ENCODE data around the gene PRKN.
"Not testable (repeated sequence)": the region's sequence is repeated elsewhere in the genome, so short reads cannot be mapped to it uniquely, and the experiment has no call there.

Gene PRKN

GRCh38 chr6:162467679-162468078, 259.9 kb downstream of the PRKN start:
- no peak for DNase-seq (ENCODE audit: low read depth in 2 of 3, low spot score in 2 of 3)

DNA sequence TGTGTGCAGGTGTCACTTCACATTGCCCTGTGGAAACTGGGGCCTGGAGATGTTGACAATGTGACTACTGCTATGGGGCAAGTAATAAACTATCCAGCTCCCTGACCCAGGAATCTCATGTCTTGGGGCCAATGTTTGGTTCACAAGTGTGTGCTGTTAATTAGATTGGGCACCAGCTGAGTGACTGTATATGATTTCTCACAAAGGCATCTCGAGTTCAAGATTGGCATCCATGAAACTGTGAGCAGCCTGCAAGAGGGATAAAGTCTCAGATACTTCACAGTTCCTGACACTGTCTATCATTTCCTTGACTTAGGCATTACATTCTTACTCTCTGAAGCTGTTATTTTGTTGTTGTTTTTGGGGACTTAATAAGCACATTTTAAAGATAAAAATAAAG, 264.0 kb downstream of the PRKN start:
- no peak for DNase-seq (ENCODE audit: low read depth in 2 of 3, low spot score in 2 of 3)

DNA sequence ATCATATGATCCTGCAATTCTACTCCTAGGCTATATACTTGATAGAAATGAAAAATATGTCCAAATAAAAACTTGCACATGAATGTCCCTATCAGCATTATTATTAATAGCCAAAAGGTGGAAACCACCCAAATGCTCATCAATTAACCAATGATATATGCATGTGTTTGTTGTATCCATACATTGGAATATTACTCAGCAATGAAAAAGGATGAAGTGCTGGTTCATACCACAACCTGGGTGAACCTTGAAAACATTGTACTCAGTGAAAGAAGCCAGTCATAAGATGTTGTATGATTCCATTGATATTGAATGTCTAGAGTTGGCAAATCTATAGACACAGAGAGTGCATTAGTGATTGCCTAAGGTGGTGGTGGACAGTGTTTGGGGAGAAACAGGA, 267.6 kb downstream of the PRKN start:
- DNase-seq (ENCODE audit: low read depth in 2 of 3, low spot score in 2 of 3) = no peak

DNA sequence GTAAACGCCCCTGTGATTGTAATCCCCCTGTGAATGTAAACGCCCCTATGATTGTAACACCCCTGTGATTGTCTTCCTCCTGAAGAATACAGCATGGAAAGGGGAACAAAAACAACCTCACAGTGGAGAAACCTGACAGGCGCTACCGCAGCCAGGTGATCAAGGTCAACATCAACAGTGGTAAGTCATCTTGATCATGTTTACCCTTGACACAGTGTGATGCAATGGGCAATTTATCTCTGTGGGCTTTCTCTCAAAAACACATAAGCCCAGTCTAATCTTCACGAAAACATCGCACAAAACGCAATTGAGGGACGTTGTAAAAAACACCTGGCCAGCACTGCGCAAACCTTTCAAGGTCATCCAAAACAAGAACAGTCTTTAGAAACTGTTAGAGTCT, 277.2 kb downstream of the PRKN start:
- DNase-seq (ENCODE audit: low read depth in 2 of 3, low spot score in 2 of 3) = no peak

DNA sequence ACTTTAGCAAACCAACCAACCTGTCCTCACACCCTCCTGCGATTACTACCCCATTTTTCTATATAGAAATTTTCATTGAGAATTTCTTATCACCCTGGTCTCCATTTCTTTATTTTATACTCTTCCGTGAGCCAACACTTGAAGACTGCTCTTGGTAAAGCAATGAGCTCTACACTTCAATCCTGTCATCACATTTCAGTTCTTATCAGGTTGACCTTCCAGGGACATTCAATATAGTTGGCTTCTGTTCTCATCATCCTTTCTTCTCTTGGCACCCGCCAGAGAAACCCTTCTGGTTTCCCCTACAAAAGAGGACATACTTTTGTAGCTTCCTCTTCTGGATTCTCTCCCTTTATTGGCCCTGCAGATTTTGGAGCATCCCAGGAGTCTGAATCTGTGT, 279.3 kb downstream of the PRKN start:
- no peak for DNase-seq (ENCODE audit: low read depth in 2 of 3, low spot score in 2 of 3)

DNA sequence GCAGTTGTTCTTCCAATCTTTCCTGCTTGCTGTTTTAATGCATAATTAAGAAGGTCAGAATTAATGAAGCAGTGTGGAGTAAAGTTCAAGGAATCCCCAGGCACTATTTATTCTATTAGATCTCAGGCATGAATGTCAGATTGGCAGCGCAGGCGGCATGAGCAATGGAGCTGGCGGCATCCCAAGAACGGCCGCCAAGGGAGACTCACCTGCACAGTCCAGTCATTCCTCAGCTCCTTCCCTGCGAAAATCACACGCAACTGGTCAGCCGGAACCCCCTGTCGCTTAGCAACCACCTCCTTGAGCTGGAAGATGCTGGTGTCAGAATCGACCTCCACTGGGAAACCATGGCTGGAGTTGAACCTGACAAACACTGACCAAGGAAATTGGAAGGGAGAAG, 284.5 kb downstream of the PRKN start:
- DNase-seq (ENCODE audit: low read depth in 2 of 3, low spot score in 2 of 3) = no peak

GRCh38 chr6:162442687-162443086, 284.9 kb downstream of the PRKN start:
- DNase-seq (ENCODE audit: low read depth in 2 of 3, low spot score in 2 of 3) = no peak

GRCh38 chr6:162441991-162442390, 285.6 kb downstream of the PRKN start:
- no peak for DNase-seq (ENCODE audit: low read depth in 2 of 3, low spot score in 2 of 3)

DNA sequence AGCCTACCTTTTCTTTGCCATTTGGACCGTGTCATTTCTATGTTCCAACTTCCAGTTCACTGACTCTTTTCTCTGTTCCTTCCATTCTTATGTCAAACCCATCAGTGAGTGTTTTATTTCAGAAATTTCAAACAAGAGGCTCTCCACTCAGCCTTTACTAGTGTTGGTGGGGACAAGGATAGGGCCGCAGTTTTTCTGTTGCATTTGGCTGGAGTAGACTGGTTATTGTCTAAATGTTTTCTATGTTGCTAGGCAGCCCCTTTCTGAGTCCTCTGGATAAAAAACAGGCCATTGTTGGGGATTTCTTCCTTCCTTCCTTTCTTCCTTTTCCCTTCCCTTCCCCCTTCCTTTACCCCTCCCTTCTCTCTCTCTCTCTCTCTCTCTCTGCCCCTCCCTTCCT, 288.6 kb downstream of the PRKN start:
- no peak for DNase-seq (ENCODE audit: low read depth in 2 of 3, low spot score in 2 of 3)

- DNase-seq (ENCODE audit: low read depth in 2 of 3, low spot score in 2 of 3) = no peak
Observed at GRCh38 chr6:162435071-162435470, 292.5 kb downstream of the PRKN start.

- no peak for DNase-seq (ENCODE audit: low read depth in 2 of 3, low spot score in 2 of 3)
Observed at GRCh38 chr6:162421004-162421403, 306.6 kb downstream of the PRKN start.

- no peak for DNase-seq (ENCODE audit: low read depth in 2 of 3, low spot score in 2 of 3)
Observed at GRCh38 chr6:162416831-162417537, 310.6 kb downstream of the PRKN start.

DNA sequence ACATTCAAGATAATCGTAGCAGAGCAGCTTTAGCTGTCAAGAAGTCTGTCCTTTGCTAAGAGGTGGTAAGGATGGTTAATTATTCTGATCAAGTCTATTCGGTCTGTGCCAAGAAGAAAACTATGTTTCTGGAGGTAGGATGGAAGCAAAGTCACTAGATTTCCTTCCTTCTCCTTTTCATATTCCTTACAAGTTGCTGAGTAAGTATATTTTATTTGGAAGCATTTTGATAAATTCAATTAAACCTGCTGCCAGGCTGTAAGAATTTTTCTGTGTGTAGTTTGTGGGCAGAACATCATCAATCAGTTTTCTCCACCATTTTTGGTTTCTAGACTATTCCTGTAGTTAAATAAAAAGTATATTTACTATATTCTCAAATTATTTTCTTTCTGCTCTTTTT, 311.3 kb downstream of the PRKN start:
- DNase-seq (ENCODE audit: low read depth in 2 of 3, low spot score in 2 of 3) = no peak

GRCh38 chr6:162409741-162410691, 317.6 kb downstream of the PRKN start:
- DNase-seq (ENCODE audit: low read depth in 2 of 3, low spot score in 2 of 3) = no peak

GRCh38 chr6:162408826-162409535, 318.6 kb downstream of the PRKN start:
- no peak for DNase-seq (ENCODE audit: low read depth in 2 of 3, low spot score in 2 of 3)

DNA sequence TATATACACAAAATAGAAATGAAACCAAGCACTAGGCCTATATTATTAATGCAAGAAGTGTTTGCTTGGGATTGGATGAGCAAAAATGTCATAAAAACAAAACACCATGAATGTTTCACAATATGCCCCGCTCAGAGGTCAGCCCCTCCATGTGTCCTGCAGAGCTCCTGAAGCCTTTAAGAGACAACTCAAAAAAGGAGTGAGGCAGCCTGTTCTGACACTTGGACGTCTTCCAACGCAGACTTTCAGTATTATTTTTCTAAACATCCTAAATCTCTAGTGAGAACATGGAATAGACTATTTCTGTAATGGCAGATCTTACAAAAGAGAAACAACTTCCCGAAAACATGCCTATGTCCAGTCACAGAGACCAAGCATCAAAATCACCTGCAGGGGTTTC, 322.6 kb downstream of the PRKN start:
- DNase-seq (ENCODE audit: low read depth in 2 of 3, low spot score in 2 of 3) = no peak

DNA sequence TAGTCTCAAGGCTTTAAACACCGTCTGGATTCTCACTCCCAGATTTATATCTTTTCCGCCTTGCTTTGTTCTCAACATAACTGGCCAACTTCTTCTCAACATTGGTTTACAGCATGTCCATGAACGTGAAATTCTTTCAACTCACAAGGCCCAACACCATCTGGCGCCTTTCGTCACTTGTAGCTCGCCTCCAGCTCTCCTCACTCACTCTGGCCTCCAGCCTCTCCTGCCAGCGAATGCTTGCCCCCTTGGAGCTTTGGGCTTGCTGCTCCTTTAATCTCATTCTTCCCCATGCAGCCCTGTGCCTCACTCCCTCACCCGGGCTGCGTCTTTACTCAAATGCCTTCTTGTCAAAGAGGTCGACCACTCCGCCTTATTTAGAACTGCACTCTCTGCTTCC, 324.5 kb downstream of the PRKN start:
- no peak for DNase-seq (ENCODE audit: low read depth in 2 of 3, low spot score in 2 of 3)

DNA sequence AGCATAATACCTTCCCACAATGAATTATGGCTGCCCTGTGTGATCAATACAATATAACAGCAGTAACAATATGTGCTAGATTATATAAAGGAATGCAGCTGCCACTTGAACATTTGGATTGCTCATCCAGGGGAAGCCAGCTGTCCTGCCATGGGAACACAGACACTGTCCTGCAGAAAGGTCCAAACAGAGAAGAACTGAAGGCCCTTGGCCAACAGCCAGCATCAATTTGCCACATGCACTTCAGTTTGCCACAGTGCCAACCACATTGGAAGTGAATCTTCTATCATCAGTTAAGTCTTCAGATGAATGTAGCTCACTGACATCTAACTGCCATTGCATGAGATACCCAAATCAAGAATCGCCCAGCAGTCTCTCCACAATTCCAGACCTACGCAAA, 332.4 kb downstream of the PRKN start:
- DNase-seq (ENCODE audit: low read depth in 2 of 3, low spot score in 2 of 3) = no peak

DNA sequence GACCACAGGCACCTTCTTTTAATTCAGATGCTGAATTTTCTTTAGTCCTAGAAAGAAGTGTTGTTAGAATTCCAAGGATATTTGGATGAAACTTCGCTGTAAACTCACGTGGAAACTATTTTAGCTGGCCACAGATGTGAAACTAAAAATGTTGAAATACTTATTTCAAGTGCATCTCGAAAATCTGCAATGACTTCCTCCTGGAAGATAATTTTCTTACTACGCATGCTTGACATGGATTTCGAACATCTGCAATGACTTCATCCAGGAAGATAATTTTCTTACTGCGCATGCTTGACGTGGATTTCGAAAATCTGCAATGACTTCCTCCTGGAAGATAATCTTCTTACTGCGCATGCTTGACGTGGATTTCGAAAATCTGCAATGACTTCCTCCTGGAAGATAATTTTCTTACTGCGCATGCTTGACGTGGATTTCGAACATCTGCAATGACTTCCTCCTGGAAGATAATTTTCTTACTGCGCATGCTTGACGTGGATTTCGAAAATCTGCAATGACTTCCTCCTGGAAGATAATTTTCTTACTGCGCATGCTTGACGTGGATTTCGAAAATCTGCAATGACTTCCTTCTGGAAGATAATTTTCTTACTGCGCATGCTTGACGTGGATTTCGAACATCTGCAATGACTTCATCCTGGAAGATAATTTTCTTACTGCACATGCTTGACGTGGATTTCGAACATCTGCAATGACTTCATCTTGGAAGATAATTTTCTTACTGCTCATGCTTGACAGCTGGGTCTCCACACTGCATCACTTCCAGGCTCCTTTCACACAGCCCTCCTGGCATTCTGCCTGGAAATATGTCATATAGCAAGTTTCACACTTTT, 336.4 kb downstream of the PRKN start:
- not testable (repeated sequence) for DNase-seq (ENCODE audit: low read depth in 2 of 3, low spot score in 2 of 3)

DNA sequence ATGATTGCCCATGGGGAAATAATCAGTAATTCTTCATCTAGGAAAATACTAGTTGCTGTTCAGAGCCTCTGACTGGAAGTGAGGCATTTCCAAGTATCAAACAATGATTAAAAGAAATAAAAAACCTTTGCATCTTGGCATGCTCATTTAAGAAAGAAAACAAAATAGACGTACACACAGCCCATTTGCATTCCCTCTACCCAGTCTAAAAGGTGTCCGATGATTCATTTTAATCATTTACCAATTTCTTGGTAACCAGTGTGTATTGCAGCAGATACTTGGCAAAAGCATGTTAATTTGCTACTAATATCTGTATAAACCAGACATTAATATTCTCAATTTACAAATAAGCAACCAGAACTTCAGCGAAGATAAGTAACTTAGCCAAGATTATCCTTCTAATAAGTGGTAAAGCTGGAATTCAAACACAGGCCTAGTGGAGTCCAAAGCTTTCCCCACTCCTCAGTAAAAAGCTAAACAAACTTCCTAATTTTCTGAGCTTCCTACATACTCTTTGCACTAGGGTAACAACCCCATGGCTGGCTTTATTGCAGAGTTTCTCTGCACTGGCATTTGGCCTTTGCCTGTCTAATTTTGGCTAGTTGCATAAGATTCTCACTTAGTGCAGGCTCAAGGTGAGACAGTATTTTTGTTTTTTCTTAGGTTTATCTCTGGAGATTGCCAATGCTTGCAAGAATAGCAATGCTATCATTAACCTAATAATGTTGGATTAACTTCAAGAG, 338.1 kb downstream of the PRKN start:
- DNase-seq (ENCODE audit: low read depth in 2 of 3, low spot score in 2 of 3) = no peak

All from activated CD8-positive, alpha-beta memory T cell treated with anti-CD3 and anti-CD28 coated beads for 48 hours (primary cell).